NCI-H1436 (cell line): ENCODE measurements around the gene HOATZ.

Experiments used
- DNase-seq: peaks from one replicate; lab custom pipeline; 2025; lab: John Stamatoyannopoulos, UW

The HOATZ gene

DNA sequence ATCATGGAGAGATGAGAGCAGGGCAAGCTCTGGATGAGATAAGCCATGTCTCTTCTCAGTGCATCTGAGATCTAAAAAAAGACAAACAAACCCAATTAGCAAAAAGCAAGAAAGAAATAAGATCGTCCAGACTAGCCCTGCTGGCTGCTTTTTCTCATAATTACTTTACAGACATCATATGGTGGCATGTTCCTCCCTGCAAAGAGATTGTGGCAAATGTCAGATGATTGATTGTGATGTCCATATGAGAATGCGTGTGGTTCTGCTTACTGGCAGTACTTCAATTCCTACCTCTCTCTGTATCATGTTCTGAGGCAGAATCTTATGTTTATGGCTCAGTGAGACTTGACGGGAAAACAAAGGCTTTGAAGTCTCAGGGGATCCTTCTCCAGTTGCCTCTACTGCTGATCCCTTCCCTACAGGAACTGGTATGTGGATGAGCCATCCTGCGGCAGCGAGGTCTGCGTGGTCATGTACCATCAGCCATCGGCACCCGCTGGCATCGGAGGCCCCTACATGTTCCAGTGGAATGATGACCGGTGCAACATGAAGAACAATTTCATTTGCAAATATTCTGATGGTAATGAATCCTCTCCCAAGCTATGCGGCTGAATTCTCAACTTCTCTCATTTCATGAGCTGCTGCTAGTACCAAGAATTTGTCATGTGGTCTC lies 34.8 kb downstream of the HOATZ start:
- no peak for DNase-seq

DNA sequence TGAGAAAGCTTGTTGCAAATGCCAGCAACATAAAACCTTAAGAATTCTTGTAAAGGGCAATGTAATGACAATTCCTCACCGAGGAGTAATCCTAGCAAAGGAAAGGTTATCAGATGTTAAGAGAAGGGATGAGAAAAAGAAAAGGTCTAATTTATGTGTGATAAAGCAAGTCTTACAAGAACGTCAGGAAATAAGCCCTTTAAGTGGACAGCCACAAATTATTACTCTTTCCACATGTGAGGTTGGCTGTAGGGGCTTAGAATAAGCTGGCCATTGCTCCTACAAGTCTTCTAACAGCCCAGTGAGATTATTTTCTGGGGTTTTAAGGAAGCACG lies 35.3 kb downstream of the HOATZ start:
- no peak for DNase-seq

DNA sequence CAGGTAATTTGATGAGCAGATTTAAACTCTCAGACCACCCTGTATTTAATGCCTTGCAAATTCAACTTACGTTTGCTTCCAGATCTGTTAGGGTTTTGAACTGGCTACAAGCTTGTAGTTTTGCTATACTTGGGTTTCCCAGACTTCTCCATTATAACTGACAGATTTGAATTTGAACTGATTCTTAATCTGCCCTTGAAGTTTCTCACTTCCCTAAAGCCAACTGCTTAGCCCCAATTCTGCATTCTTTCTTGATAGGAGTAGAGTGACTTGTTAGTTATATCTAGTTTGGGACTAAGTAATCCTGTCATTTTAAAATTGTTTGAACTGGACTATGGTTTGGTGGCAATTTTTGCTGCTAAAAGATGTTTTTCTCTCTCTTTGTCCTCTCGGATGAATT lies 35.7 kb downstream of the HOATZ start:
- no peak for DNase-seq

DNA sequence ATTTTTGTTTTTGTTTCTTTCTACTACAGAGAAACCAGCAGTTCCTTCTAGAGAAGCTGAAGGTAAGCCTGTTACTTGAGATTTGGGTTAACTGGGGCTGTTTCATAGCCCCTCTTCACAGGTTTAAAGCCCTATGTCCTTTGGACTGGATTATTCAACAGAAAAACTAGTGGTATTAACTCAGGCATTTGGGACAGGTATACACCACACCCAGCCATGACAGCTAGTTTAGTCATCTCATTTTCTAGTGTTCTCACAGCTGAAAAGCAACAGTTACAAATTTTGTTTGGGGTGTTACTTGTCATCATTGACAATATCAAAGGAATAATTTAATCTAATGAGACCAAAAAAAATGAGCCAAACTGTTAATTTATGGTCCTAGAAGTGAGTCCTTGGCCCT lies 40.0 kb downstream of the HOATZ start:
- no peak for DNase-seq

DNA sequence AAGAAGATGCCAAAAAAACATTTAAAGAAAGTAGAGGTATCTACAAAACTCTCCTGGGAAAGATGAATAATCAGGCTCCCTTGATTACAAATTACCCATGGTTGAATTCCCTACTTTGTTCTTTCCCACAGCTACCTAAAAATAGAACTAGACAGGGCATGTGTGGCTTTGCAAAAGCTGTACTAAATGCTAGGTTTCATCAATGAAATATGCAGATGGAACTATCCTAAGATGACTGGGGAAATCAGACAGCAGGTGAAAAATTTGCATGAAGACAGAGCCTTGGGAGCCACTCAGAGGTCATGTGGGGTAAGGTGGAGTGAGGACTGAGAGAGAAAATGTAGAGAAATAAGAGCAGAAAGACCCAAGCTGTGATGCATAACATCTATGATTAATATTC lies 40.7 kb downstream of the HOATZ start:
- no peak for DNase-seq

DNA sequence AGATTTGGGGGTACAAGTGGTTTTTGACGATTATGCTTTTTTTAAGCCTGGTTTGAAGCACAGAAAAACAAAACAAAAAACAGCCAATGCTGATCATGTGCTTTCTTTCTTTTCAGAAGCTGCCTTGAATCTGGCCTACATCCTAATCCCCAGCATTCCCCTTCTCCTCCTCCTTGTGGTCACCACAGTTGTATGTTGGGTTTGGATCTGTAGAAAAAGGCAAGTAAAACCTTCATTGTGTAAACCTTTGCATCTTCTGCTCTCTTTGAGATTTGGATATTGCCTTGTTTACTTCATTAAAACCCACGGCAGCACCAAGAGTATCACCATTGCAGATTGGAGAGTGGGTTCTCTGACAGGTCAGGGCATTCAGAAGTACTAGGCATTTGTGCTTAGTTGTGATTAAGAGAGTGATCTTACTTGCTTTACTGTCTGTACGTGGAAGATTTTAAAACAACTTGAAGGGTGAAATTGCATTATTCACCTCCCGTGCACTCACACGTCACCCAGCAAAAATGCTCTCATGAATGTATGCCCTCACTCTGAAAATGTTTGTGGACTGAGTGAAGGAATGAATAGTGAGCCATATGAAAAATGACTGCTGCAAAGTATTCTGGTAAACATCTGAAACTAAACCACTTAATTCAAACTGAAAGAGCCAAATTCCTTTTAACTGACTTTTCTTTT lies 43.0 kb downstream of the HOATZ start:
- no peak for DNase-seq

DNA sequence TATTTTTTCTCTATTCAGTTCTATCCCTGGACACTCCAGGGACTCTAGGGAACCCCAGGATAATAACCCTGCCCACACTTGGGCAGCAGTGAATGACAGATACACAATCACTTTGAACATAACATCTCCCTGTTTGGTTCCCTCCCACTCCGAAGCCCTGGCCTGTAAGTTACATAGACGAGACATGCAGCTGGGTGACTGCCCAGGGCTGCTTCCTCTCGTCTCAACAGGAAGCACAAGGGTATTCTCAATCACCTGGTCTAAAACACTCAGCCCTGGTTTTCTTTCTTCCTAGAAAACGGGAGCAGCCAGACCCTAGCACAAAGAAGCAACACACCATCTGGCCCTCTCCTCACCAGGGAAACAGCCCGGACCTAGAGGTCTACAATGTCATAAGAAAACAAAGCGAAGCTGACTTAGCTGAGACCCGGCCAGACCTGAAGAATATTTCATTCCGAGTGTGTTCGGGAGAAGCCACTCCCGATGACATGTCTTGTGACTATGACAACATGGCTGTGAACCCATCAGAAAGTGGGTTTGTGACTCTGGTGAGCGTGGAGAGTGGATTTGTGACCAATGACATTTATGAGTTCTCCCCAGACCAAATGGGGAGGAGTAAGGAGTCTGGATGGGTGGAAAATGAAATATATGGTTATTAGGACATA lies 45.4 kb downstream of the HOATZ start:
- no peak for DNase-seq

DNA sequence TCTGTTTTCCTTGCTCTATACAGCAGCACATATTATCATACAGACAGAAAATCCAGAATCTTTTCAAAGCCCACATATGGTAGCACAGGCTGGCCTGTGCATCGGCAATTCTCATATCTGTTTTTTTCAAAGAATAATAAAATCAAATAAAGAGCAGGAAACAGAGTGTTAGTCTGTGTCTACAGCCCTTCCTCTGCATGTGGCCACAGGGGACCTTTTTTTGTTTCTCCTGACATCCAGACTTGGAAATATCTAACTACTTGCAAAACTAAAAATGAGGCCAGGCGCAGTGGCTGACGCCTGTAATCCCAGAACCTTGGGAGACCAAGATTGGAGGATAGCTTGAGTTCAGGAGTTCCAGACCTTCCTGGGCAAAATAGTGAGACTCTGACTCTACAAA lies 46.2 kb downstream of the HOATZ start:
- no peak for DNase-seq

DNA sequence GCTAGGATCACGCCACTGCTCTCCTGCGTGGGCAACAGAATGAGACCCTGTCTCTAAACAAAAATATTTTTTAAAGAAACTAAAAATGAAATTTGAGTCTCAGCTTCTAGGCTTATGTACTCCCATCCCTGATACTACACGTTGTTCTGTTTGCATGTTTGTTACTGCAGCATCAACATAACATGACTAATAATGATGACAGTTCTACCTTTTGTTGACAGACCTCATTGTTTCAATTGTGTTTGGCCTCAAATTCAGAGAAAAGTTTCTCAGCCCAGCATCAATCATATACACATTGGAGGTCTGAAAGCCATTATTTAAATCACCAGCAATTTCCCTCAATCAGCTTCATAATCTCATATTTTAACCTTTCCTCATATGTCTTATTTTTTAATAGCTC lies 46.7 kb downstream of the HOATZ start:
- no peak for DNase-seq

DNA sequence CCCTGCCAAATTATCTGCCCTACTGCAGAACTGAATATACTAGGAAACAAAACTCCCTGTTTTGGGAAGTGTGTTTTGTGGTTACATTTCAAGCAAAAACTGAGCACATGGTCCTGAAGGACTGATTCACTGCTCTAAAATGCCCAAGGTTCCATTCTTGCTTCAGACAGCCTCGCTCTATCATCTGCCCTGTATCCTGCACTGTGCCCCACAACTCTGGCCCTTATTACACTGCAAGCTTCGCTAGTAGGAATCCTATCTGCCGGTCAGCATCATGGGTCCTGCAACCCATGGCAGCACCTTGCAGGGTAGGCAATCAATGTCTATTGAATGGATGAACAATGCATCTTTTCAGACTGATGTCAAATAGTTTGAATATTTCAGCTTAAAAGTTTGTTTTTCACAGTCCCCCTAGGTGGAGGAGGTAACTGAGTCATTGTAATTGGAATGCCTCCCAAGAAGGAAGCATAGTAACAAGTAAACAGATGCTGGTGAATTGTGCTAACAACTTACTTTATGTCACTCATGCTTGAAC lies 47.3 kb downstream of the HOATZ start:
- no peak for DNase-seq

DNA sequence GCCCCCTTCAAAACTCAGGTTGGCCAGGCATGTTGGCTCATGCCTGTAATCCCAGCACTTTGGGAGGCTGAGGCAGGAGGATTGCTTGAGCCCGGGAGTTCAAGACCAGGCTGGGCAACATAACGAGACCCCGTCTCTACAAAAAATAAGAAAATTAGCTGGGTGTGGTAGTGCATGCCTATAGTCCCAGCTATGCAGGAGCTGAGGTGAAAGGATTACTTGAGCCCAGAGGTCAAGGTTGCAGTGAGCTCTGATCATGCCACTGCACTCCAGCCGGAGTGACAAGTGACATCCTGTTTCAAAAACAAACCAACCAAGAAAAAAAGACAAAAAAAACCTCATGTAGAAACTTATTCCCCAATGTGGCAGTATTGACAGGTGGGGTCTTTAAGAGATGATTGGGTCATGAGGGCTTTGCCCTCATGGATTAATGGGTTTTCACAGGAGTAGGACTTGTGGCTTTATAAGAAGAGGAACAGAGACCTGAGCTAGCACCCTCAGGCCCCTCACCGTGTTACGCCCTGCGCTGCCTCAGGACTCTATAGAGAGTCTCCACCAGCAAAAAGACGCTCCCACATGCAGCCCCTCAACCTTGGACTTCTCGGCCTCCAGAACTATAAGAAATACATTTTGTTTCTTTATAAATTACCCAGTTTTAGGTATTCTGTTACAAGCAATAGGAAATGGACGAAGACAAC lies 48.3 kb downstream of the HOATZ start:
- DNase-seq, result no peak

DNA sequence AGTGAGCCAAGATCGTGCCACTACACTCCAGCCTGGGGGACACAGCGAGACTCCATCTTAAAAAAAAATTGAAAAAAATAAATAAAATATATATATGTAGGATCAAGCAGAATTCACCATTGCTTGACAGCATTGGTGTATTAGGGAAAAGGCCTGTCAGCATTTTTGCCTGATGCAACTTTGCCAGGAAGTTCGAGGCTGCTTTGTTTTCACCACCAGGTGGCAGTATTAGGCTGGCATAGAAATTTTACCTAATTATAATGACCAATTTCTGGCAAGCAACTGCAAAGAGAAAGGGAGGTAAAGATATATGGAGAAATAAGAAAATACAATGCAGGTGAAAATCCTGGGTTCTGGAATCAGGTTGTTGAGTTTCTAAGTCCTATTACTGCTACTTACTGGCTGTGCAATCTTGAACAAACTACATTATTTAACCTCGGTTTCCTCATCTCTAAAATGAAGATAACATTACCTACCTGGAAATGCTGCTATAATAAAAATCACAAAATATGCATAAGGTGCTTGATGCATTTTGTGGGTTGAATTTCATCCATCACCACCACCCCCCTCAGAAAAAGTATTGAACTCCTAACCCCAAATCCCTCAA lies 50.6 kb downstream of the HOATZ start:
- DNase-seq, result peak; percentile 66

DNA sequence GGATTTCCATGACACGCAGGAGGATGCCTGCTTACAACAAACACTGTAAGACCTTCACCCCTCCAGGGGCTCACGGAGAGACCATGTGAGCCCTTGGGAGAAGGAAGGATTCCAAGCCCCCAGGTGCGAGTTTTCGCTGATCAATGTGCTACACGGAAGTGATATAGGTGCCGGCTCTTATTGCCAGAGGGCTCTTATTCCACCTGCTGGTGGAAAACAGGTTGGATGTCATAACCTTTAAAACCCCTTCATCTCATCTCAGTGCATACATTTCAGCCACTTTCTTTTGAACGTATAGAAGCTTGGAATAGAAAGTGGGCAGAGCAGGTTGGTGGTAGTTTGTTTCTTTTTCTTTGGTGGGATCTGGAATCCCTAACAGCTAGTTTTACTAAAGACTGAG lies 51.7 kb downstream of the HOATZ start:
- DNase-seq, result no peak

DNA sequence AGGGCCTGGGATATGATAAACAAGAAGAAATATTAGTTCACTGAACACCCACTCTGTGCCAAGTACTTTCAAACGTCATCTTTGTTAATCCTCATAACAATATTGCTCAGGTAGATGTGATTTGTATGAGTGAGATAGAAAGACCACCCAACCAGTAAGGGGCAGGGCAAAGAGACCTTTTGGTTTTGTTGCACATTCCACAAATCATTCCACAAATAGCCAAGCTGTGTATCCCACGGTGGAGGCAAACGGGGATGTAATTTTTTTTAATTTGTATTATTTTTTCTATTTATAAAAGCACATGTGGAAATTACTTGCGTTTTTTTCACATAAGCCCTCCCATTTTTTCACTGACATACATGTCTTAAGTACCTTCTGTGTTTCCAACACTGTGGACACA lies 54.9 kb downstream of the HOATZ start:
- DNase-seq, result no peak

DNA sequence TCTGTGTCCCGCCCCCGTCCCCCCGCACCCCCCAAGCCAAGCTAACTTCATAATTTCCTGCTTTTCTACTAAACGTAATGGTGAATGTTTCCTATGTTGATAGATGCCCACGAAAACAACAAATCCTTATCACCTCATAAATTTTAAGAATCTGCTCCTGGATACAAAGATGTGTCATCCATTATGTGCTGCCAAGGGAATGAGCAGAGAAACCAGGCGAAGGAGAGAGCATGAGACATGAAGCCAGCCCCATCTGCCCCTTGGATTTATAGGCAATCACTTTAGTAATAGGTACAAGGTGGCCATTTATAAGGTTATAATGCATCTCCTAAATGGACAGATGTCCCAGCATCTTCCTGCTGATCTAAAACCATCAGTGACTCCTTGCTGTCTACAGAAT lies 56.2 kb downstream of the HOATZ start:
- no peak for DNase-seq

DNA sequence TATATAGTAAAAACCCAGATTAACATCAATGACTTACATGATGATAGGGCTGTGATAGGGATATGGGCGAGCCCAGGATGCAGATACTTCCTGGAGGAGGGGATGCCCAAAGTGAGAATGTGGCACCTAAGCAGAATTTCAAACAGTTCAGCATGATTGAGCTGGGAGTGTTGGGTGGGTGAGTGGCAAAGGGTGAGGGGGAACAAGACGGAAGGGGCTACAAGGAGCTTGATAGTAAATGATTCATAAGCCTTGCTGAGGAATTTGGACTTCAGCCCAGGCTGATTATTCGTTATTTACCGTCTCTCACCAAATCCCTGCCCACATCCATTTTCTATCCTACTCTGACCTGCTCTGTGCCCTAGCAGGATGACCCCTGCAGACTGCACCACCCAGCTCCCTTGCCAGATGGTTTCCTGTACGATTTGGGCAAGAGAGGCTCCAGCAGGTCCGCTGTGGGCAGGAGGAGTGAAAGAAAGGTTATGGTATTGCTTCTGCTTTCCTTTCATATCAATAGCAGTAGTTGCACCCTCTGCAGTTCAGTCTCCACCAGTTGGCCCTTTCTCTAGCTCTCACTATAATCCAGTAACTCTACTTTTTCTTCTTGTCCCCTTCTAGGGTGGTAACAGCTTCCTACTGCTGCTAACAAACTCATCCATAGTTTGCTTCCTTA lies 57.4 kb downstream of the HOATZ start:
- no peak for DNase-seq

DNA sequence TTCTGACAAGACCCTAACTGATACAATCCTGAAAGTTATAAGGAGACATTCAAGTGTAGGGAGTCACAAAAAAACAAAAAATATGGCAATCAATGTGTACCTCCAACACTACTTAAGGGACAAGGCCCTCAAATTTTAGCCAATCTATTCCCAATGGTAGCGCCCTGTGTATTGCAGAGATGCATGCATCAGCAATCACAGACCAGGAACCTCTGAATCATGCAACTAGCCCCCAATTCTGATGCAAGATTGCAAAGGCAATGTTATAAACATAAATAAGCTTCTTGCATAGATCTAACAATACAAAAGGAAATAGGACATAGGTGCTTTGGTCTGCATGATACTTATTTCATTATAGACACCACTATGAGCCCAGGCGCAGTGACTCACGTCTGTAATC lies 58.0 kb downstream of the HOATZ start:
- DNase-seq, result no peak

DNA sequence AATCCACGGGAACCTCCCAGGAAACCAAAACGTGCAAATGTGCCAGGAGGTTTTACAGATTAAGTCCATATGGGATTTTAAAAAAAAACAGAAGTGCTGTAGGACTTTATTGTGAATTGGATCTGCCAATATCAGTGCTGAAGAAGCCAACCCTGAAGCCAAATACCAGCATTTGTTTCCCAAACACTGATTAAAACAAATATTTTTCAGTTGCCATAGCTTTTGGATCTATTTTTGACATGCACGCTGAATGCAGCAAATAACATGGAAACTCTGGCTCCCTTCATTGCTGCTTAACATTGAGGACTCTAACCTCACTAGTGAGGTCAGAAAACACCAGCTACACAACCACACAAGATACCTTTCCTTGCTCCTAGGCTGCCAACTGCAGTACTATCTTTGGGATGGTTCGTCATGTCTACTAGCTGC lies 59.3 kb downstream of the HOATZ start:
- DNase-seq, result no peak

DNA sequence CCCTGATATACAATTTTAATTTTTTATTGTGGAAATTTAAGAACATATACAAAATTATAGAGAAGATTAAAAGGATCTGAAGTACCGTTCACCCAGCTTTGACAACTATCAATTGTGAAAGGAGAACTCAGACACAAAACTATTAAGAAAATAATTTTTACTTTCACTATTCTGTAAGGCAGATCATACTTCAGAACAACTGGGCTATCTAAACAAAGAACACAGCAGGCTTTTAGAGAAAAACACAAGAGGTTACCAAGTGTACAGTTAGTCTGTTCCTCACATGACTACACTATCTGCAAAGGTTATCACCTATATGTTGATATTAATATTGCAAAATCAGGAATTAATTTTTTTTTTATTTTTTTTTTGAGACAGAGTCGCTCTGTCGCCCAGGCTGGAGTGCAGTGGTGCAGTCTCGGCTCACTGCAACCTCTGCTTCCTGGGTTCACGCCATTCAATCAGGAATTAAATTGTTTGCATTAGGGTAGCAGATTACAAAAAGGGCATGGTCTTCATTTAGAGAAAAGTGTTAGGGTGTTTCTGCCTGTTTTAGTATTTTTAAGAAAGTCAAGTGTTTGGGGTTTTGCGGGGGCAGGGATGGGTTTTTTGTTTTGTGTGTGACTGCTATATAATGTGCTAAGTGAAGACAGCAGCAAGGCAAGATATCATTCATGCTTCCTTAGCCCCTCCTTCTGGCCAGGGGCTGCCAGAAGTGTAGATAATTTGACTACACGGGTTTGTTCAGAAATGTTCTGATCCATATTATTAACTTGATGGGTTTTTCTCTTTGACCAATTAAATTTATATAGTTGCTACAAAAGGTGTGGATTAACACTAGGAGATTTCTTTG lies 60.0 kb downstream of the HOATZ start:
- no peak for DNase-seq

DNA sequence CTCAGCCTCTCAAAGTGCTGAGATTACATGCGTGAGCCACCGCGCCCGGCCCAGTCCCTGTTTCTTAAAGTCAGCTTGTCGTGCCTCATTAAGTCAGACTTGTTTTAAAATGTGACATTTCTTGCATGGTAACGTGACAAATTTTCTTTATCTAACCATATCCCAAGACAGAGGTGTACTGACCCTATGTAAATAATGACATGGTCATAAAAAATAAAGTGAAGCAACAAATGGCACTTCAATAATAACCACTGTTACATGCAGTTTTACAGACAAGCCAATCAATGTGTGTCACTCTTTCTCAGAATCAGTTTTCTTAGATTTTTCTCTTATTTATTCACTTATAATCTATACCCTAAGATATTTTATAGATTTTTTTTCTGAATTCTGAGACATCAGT lies 61.2 kb downstream of the HOATZ start:
- DNase-seq, result no peak

DNA sequence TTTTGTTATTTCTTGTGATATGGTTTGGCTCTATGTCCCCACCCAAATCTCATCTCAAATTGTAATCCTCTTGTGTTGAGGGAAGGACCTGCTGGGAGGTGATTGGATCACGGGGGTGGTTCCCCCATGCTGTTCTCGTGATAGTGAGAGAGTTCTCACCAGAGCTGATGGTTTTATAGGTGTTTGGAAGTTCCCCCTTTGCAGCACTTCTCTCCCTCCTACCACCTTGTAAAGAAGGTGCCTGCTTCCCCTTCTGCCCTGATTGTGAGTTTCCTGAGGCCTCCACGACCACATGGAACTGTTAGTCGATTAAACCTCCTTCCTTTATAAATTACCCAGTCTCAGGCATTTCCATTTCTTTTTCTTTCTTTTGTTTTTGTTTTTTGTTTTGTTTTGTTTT lies 63.2 kb downstream of the HOATZ start:
- DNase-seq, result no peak
